ENCODE data around the gene PLBD2.

GRCh38 chr12:113364698-113365097 lies 6.3 kb downstream of the PLBD2 start:
- TF ChIP-seq CTCF (IDR thresholded peaks at IDR 0.05; ENCODE audit: low read depth, low read length, missing input control) = no peak
- no peak for TF ChIP-seq REST (IDR thresholded peaks at IDR 0.05)
- no peak for TF ChIP-seq MAX (IDR thresholded peaks at IDR 0.05)
- no peak for TF ChIP-seq JUND (IDR thresholded peaks at IDR 0.05)
- no peak for TF ChIP-seq ATF3 (IDR thresholded peaks at IDR 0.05)
- no peak for TF ChIP-seq GABPA (IDR thresholded peaks at IDR 0.05 in 1 of 2, conservative IDR thresholded peaks at IDR 0.05 in 1 of 2)
- TF ChIP-seq EGR1 (IDR thresholded peaks at IDR 0.05; ENCODE audit: low read depth in 2 of 2) = no peak
- no peak for TF ChIP-seq ZBTB33 (IDR thresholded peaks at IDR 0.05)
- TF ChIP-seq FOXA1 (IDR thresholded peaks at IDR 0.05) = no peak
- TF ChIP-seq YY1 (IDR thresholded peaks at IDR 0.05) = no peak
- no peak for TF ChIP-seq SP1 (IDR thresholded peaks at IDR 0.05)
